ENCODE data around the gene GATAD2B. TPM values are rescaled to one million over a fixed set of nuclear protein-coding genes. Genes with fewer than 3 reads are reported as not detected.

The GATAD2B gene
- total and polyA plus RNA-seq, 2 donors (not counting 3 experiments of a cell fraction or from before 2014, with no cell fraction given) = 8.5 to 46.3 TPM

- no peak overlapping the region for H3K27ac ChIP-seq (ENCODE audit: insufficient read depth, low read depth, low read length)
- H3K36me3 ChIP-seq (ENCODE audit: control insufficient read depth in 2 of 2, extremely low read depth in 1 of 2, insufficient read depth in 2 of 2, low read length in 2 of 2) = peaks cover 6 to 34% of the 10 kb centered on the region in 2 experiments
- H3K4me1 ChIP-seq (ENCODE audit: control insufficient read depth, extremely low read depth, insufficient read depth, low read length) = peaks cover 15% of the 10 kb centered on the region
- no peak overlapping the region for H3K4me2 ChIP-seq (ENCODE audit: insufficient read depth, low read length)
- TF ChIP-seq MYC (IDR thresholded peaks at IDR 0.05; ENCODE audit: low read depth, low read length) (no peak), POLR2A (IDR thresholded peaks at IDR 0.05; ENCODE audit: low read depth, low read length) (no peak), FOS (IDR thresholded peaks at IDR 0.05; ENCODE audit: borderline replicate concordance, insufficient read depth, low read length) (no peak), EZH2 (IDR thresholded peaks at IDR 0.05; ENCODE audit: borderline replicate concordance, low read depth, low read length, severe bottlenecking) (no peak), GATA2 (IDR thresholded peaks at IDR 0.05; ENCODE audit: insufficient read depth, insufficient read length, low read depth, low read length) (no peak), CTCF (IDR thresholded peaks at IDR 0.05; ENCODE audit: extremely low read depth in 1 of 2, insufficient read depth in 1 of 2, low read depth in 1 of 2, low read length in 2 of 2) (no peak), POLR2AphosphoS5 (IDR thresholded peaks at IDR 0.05; ENCODE audit: insufficient read depth, low read depth, low read length) (no peak), JUN (IDR thresholded peaks at IDR 0.05; ENCODE audit: borderline replicate concordance, insufficient read depth, insufficient read length, low read depth) (no peak), MAX (IDR thresholded peaks at IDR 0.05; ENCODE audit: insufficient read depth, insufficient read length) (no peak)
- intact Hi-C loops (cut with micrococcal nuclease) (no loop called here), dilution Hi-C loops (cut with MboI; ENCODE audit: extremely low pct_ligation_motif_present, low sequenced_read_pairs) (no loop called here)
- no peaks in the 10 kb centered on the region for H4K20me1 ChIP-seq (replicated peaks; ENCODE audit: control insufficient read depth, extremely low read depth, insufficient read depth, low read length)
- no peaks in the 10 kb centered on the region for H3K9me3 ChIP-seq (replicated peaks; ENCODE audit: control insufficient read depth, insufficient read depth, low read length)
- CTCF ChIA-PET = no interaction called here
- H3K9ac ChIP-seq (replicated peaks; ENCODE audit: extremely low read depth, insufficient read depth, low read length) = no peak overlapping the region
- FAIRE-seq = no peak
- H3K9me1 ChIP-seq (replicated peaks; ENCODE audit: control insufficient read depth, extremely low read depth, insufficient read depth, low read length) = no peaks in the 10 kb centered on the region
- DNase-seq (ENCODE audit: low read depth, low spot score) = no peak
- BruUV-seq (replicated peaks) = no TSS peak
- H3K79me2 ChIP-seq (ENCODE audit: control insufficient read depth, insufficient read depth, low read length) = peaks cover 34% of the 10 kb centered on the region
- no peak overlapping the region for H2AFZ ChIP-seq (ENCODE audit: low read depth, low read length)
- H3K27me3 ChIP-seq (ENCODE audit: control insufficient read depth in 2 of 2, insufficient read depth in 2 of 2, low read length in 2 of 2) = no peaks in the 10 kb centered on the region
- POLR2A ChIA-PET = interaction anchor here (1.1 kb wide), 1 partner anchor 9 kb away, joined by 3 read pairs; the partner anchor contains the start of gene SLC39A1
- H3K4me3 ChIP-seq (replicated peaks in 1 of 3; ENCODE audit: insufficient read depth in 1 of 3, low read depth in 1 of 3, low read length in 3 of 3) = no peak overlapping the region
Measured at GRCh38 chr1:153953859-153954365, 31.1 kb upstream of the GATAD2B start.

All from endothelial cell of umbilical vein (primary cell).